ENCODE measurements around the gene ARID1A.

ARID1A gene

GRCh38 chr1:26696654-26697430 lies 1.0 kb downstream of the ARID1A start:
- H3K4me3 ChIP-seq (ENCODE audit: low read depth, low read length), result peak overlapping the region; percentile 70
- no peak for TF ChIP-seq CTCF (IDR thresholded peaks at IDR 0.05; ENCODE audit: low read depth, low read length)
- TF ChIP-seq MAX (IDR thresholded peaks at IDR 0.05; ENCODE audit: low read depth, low read length), result no peak
- TF ChIP-seq POLR2A (IDR thresholded peaks at IDR 0.05; ENCODE audit: extremely low read depth, insufficient read length), result no peak
- TF ChIP-seq MYC (IDR thresholded peaks at IDR 0.05; ENCODE audit: low read depth, low read length), result no peak
- DNase-seq (ENCODE audit: low read depth), result peak; percentile 77

GRCh38 chr1:26697431-26697977 lies 1.7 kb downstream of the ARID1A start:
- no peak for DNase-seq (ENCODE audit: low read depth)
- no peak for TF ChIP-seq MYC (IDR thresholded peaks at IDR 0.05; ENCODE audit: low read depth, low read length)
- no peak for TF ChIP-seq POLR2A (IDR thresholded peaks at IDR 0.05; ENCODE audit: extremely low read depth, insufficient read length)
- H3K4me3 ChIP-seq (ENCODE audit: low read depth, low read length), result peak overlapping the region; percentile 70

GRCh38 chr1:26697978-26698849 lies 2.4 kb downstream of the ARID1A start:
- 0 out of 2 replicates have a peak, but pooled peaks have one; percentile 3 for TF ChIP-seq MAX (IDR thresholded peaks at IDR 0.05; ENCODE audit: low read depth, low read length)
- TF ChIP-seq CTCF (IDR thresholded peaks at IDR 0.05; ENCODE audit: low read depth, low read length), result no peak
- peak; percentile 83 for DNase-seq (ENCODE audit: low read depth)
- H3K4me3 ChIP-seq (ENCODE audit: low read depth, low read length), result peak overlapping the region; percentile 70

- H3K4me3 ChIP-seq (ENCODE audit: low read depth, low read length), result peak overlapping the region; percentile 70
- DNase-seq (ENCODE audit: low read depth), result no peak
- TF ChIP-seq CTCF (IDR thresholded peaks at IDR 0.05; ENCODE audit: low read depth, low read length) (no peak), MAX (IDR thresholded peaks at IDR 0.05; ENCODE audit: low read depth, low read length) (no peak), POLR2A (IDR thresholded peaks at IDR 0.05; ENCODE audit: extremely low read depth, insufficient read length) (no peak), MYC (IDR thresholded peaks at IDR 0.05; ENCODE audit: low read depth, low read length) (no peak)
These were observed 4.9 kb downstream of the ARID1A start for GRCh38 chr1:26700711-26701110.

GRCh38 chr1:26701266-26701994 lies 5.6 kb downstream of the ARID1A start:
- TF ChIP-seq CTCF (IDR thresholded peaks at IDR 0.05; ENCODE audit: low read depth, low read length), result no peak
- no peak for TF ChIP-seq MAX (IDR thresholded peaks at IDR 0.05; ENCODE audit: low read depth, low read length)
- no peak for TF ChIP-seq MYC (IDR thresholded peaks at IDR 0.05; ENCODE audit: low read depth, low read length)
- no peak for TF ChIP-seq POLR2A (IDR thresholded peaks at IDR 0.05; ENCODE audit: extremely low read depth, insufficient read length)
- peak overlapping the region; percentile 70 for H3K4me3 ChIP-seq (ENCODE audit: low read depth, low read length)
- no peak for DNase-seq (ENCODE audit: low read depth)
